ENCODE data around the gene IQCM.

IQCM gene, protein sequence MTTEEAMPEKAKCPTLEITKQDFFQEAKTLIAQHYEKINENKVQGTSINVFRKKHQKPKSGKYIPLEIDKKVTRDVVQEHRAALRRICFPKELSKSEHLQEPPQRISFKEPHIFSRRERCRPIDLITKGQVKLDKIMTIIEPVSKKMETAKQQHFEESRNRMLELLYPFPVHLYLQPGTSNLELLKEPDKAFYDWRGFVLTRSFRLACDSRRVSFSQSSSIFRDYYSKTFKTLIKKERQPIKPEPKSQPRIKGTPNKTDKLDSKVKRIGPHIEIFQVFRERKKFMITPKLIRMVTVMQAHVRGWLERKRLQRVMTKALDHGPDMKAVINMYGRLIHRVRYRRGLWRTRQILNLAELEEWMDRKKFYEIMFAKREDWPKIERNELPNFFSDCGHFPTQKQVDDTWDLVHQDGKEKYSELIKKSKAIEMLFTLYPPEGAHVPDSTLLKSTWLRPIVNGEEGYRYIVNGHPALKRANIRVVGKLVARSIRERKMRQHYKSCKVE

GRCh38 chr4:149815743-149816142 lies at the start of gene IQCM:
IQCM (minus strand) TSS chr4:149815843; CDS start chr4:149742691, 73,152 bp downstream.
- DNase-seq (ENCODE audit: low spot score): no peak

DNA sequence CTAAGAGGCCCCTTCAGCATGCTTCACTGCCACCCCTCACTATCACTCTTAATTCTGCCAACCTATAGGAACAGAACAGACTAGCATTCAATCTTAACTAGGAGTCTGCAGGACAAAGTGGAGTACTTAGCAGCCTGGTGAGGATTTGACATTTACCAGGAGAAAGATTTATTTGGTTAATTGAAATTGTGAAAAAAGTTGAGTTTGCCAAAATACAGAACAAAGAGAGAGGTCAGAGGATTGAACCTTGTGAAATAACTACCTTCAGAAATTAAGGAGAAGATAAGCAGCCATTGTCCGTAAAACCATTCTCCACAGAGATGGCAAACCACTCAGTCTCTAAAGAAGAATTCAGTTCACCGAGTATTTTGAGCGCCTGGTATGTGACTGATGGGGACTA lies 41.8 kb upstream of the IQCM start:
- no peak for DNase-seq (ENCODE audit: low spot score)

- DNase-seq (ENCODE audit: low spot score): no peak
Measured at GRCh38 chr4:149845743-149846142, 30.1 kb upstream of the IQCM start.

DNA sequence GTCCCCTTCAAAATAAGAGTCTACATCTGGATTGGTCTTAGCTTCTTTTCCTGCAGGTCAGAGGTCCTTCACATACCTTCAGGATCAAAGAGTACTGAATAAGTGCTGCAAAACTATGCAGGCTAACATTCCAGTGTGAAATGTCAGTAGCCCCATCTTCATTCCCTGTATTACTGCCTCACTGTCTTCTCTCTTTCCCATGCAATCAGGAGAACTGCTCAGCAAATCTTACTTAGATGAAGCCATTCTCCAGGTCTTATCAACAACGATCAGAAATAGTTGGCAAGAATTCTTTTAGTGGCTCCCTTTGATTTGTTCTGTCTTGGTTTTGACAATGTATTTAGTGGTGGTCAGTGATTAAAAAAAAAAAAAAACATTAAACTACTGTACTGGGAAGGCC lies 26.0 kb upstream of the IQCM start:
- DNase-seq (ENCODE audit: low spot score): no peak

GRCh38 chr4:149838036-149838435 lies 22.4 kb upstream of the IQCM start:
- DNase-seq (ENCODE audit: low spot score): no peak

DNA sequence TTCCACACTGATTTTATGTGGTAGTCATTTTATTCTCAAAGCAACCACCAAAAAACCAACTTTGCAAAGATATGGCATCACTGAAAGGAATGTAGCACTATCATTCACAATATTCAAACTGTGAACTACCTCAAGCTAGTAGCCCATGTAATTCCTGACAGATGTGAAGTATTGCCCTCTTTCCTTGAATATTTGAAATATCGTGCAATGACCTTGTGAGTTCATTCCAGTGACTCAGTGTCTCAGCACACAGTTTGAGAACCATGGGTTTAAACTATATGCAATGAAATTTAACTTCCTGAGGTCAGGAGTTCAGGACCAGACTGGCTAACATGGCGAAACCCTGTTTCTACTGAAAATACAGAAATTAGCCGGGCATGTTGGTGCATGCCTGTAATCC lies 20.9 kb upstream of the IQCM start:
- no peak for DNase-seq (ENCODE audit: low spot score)

- DNase-seq (ENCODE audit: low spot score): no peak
Measured at GRCh38 chr4:149835280-149835679, 19.6 kb upstream of the IQCM start.

DNA sequence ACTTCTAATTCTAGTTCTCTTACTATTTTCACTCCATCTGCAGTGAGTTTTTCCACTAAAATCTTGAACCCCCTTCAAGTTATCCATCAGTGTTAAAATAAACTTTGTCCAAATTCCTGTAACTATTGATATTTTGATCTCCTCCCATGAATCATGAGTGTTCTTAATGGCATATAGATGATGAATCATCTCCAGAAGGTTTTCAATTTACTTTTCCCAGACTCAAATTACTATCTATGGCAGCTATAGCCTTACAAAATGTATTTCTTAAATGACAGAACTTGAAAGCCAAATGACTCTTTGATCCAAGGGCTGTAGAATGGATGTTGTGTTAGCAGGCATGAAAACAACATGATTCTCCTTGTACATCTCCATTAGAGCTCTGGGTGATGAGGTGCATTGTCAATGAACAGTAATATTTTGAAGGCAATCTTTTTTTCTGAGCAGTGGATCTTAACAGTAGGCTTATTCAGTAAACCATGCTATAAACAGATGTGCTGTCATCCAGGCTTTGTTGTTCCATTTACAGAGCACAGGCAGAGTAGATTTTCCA lies 16.1 kb upstream of the IQCM start:
- DNase-seq (ENCODE audit: low spot score): no peak

DNA sequence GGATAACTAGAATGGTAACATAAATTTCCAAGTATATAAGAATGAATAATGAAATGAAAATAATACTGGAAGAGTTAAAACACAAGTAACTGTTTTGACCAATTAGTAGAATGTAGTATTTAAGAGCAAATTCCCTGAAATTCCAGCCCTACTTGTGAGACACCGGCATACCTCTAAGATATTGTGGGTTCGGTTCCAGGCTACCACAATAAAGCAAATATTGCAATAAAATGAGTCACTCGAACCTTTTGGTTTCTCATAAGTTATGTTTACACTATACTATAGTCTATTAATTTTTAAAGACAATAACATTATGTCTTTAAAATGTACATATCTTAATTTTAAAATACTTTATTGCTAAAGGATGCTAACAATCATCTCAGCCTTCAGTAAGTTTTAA lies 15.2 kb upstream of the IQCM start:
- no peak for DNase-seq (ENCODE audit: low spot score)

DNA sequence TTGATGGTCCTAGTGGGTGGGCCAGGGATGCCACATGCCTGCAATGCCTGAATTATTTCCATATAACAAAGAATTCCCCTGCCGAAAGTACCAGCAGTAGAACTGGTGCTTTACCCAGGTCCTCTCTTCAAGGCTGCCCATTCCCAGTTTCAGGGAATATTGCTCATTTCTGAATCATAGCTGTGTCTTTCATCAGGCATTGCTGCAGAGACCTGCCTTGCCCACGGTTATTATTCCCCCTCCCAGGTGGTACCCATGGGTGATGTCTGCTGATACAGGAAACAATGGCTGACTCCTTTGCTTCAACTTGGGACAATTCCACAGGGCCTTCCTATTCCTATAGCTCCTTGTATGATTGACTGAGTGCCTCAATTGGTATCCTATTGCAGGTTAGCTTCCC lies 9.7 kb upstream of the IQCM start:
- DNase-seq (ENCODE audit: low spot score): no peak

DNA sequence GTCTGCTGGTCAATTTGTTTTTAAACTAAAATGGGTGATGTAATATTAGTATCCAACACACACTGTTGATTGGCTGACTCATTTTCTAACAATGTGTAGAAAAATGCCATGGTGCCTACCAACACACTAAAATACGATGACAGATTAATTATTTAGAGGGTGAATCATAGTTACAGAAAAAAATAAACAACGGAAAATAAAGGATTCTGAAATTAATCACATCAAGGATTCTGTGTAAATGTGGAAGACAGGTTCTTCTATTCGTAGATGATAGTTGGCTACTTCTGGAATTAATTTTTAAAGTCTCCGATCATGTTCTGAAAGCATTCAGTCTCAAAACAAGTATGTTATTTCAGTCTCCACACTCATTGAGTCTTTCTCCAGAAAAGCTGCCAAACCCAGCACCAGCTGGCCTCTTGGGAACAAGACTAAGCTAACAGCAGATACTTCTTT lies 8.2 kb upstream of the IQCM start:
- DNase-seq (ENCODE audit: low spot score): peak; percentile 14

GRCh38 chr4:149801416-149801815 lies 14.2 kb downstream of the IQCM start:
- DNase-seq (ENCODE audit: low spot score): no peak

DNA sequence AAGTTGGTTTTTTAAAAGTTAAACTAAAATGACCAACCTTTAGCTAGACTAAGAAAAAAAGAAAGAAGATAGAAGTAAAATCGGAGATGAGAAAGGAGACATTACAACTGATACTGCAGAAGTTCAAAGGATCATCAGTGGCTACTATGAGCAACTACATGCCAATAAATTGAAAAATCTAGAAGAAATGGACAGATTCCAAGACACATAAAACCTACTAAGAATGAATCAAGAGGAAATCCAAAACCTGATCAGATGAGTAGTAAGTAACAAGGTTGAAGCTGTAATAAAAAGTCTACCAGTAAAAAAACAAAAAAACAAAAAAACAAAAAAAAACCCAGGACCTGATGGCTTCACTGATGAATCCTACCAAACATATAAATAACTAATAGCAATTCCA lies 16.1 kb downstream of the IQCM start:
- DNase-seq (ENCODE audit: low spot score): no peak

DNA sequence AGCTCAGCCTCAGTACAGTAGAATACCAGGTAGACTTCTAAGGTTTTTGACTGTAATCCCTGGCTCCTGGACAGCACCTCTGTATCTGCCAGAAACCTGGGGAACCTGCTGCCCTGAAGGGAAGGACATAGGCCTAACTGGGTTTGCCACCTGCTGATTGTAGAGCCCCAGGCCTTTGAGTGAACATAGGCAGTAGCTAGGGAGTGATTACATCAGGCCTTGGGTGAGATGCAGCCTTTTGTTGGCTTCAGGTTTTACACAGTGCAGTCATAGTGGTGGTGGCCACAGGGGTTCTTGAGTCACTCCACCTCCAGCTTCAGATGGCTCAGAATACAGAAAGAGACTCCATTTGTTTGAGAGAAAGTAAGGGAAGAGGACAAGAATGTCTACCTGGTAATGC lies 19.3 kb downstream of the IQCM start:
- DNase-seq (ENCODE audit: low spot score): no peak

GRCh38 chr4:149795256-149795655 lies 20.4 kb downstream of the IQCM start:
- DNase-seq (ENCODE audit: low spot score): no peak

GRCh38 chr4:149794352-149794751 lies 21.3 kb downstream of the IQCM start:
- no peak for DNase-seq (ENCODE audit: low spot score)

GRCh38 chr4:149793459-149793858 lies 22.2 kb downstream of the IQCM start:
- no peak for DNase-seq (ENCODE audit: low spot score)

GRCh38 chr4:149791851-149792250 lies 23.8 kb downstream of the IQCM start:
- no peak for DNase-seq (ENCODE audit: low spot score)

DNA sequence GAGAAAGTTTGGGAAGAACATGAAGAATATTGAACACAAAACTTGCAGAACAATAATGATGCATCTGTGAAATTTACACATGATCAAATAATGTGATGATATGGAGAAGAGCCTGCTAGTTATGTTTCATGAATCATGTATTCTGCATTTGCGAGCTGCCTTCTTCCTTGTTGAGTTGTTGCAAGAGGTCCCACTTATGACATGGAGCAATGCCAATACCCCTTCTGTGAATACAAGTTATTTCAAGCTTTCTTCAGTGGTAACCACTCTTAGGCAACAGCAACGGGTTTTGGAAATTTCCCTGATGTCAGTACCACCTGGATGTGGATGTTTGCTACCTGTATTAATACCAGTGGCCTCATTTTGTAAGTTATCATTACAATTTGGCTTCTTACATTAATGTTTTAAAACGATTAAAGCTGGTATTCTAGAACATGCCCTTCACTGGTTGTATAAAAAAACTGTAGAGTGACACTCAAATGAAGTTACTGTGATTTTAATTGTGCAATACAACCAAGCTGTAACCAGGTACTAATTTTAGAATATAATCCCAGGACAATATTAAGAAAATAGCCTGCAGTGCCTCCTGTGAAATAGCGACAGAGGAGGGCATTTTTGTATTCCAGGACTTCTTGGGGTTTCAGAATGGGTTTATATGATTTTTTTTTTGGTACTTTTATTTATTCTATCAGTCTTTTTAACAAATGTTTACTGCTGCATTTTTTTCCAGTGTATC lies 25.3 kb downstream of the IQCM start:
- no peak for DNase-seq (ENCODE audit: low spot score)

DNA sequence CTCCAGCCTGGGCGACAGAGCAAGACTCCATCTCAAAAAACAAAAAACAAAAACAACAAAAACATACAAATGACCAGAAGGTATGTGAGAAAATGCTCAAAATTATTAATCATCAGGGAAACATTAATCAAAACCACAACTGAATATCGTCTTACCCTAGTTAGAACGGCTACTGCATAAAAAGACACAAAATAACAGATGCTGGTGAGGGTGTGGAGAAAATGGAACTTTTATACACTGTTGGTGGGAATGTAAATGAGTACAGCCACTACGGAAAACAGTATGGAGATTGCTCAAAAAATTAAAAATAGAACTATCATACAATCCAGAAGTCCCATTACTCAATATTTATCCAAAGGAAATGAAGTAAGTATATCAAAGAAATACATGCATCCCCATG lies 27.3 kb downstream of the IQCM start:
- DNase-seq (ENCODE audit: low spot score): no peak

GRCh38 chr4:149785696-149786431 lies 29.8 kb downstream of the IQCM start:
- no peak for DNase-seq (ENCODE audit: low spot score)

- DNase-seq (ENCODE audit: low spot score): no peak
Measured at GRCh38 chr4:149784018-149784417, 31.6 kb downstream of the IQCM start.
